ENCODE measurements around the gene KYAT1.

GRCh38 chr9:128836509-128837145 is 45.1 kb downstream of the KYAT1 start:
- no peak for TF ChIP-seq CTCF (IDR thresholded peaks at IDR 0.05)
- no peak for TF ChIP-seq EP300 (IDR thresholded peaks at IDR 0.05)
